Stimulated activated CD8-positive, alpha-beta memory T cell treated with anti-CD3 and anti-CD28 coated beads, Interleukin-7, amount 100 ng/mL, for 24 hours (primary cell): ENCODE measurements around the gene TSPAN18.

Experiments
- DNase-seq: peaks from one replicate; pipeline ENCODE4 v3.0.0-alpha.2; 2020; ENCODE audit warnings: low read depth

Gene TSPAN18

DNA sequence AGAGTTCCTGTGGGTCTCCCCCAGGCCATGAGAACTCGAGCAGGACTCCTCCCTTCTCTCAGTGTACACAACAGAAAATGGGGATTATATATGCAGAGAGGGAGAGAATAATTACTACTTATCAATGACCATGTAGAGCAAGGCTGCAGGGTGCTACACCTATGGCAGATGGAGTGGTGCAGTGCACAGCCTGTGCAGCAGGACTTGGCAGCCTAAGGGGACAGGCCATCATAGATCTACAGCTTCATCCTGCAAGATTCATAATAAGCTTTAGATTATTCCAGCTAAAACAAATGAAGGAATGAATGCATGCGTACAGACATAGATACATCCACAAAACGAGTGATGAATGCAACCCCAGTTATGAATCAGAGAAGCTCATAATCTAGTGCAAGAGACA is 232.3 kb downstream of the TSPAN18 start:
- no peak for DNase-seq

- no peak for DNase-seq
Measured at GRCh38 chr11:44960200-44960845, 233.6 kb downstream of the TSPAN18 start.

DNA sequence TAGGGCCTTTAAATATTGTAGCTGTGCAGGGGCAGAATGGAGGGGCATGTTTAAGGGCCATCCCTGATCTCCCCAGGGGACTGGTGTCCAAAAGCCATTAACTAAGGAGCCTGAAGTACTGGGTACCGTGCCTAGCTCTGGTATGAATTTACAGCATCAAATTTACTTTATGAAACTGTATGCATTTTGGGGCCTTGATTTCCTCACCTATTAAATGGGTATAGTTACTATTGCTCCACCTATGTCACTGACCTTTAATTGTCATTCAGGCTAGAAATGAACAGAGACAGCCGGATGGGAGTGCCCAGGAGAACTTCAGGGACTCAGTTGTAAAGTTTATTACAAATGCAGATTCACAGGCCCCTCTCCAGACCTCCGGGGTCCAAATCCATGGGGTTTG is 235.7 kb downstream of the TSPAN18 start:
- DNase-seq: no peak

DNA sequence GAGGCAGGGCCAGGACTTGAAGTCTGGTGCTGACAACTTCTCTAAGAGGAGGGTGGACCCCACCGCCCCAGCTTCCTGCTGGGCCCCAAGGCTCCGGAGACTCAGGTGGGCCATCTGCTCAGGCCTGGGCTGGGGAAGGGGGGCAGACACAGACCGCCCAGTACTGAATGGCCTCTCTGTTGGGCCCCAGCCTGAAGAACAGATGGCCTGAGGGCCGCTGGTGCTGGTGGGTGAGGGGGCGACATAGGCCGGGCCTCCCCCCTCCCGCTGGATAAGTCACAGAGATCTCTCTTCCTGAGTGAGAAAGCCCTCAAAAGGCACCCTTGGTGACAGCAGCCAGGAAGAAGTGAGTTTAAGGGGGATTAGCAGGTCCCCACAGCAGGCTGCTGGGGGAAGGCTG is 236.4 kb downstream of the TSPAN18 start:
- DNase-seq: no peak

DNA sequence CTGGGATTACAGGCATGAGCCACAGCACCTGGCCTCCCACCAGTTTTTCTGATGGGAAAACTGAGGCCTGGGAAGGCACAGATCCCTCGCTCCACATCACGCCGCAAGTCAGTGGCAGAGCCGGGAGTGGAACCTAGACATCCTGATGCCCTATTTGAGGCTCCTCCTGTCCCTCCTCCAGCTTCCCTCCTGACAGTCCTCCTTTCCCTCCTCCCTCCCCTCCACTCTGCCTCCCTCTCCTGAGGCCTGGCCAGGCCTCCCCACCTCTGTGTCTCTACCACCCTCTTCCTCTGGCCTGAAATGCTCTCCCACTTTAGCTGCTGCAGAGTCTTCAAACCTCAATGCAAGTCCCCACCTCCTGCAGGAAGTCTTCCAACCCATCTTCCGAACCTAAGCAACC is 237.2 kb downstream of the TSPAN18 start:
- DNase-seq: no peak

DNA sequence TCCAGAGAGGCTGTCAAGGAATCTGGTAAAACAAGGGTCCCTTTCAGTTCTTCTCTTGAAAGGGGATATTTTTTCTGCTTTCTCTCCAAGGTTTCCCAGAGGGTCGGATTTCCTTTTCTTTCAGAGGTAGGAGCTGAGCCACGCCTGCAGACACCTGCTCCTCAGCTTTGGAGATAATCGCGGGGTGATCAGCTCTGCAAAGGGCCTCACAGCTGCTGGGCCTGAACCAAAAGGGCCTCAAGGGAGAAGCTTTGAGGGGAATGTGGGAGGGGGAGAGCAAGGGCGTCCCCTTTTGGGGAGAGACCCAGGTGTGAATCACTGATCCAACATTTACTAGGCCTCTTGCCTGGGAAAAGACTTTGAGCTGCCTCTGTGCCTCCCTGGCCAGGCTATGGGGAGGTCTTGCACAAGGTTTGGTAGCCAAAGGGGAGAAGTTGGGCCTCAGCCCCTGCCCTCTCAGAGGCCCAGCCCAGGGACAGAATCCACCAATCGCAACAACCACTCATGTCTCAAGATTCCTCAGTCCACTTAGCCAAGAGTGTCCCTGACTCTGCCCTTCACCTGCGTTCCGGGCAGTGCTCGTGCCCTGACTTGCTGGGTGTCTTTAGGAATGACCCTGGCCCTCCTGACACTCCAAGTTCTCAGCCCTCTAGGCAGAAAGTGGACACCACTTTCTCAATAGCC is 237.9 kb downstream of the TSPAN18 start:
- no peak for DNase-seq

- no peak for DNase-seq
Measured at GRCh38 chr11:44966694-44967093, 239.9 kb downstream of the TSPAN18 start.

DNA sequence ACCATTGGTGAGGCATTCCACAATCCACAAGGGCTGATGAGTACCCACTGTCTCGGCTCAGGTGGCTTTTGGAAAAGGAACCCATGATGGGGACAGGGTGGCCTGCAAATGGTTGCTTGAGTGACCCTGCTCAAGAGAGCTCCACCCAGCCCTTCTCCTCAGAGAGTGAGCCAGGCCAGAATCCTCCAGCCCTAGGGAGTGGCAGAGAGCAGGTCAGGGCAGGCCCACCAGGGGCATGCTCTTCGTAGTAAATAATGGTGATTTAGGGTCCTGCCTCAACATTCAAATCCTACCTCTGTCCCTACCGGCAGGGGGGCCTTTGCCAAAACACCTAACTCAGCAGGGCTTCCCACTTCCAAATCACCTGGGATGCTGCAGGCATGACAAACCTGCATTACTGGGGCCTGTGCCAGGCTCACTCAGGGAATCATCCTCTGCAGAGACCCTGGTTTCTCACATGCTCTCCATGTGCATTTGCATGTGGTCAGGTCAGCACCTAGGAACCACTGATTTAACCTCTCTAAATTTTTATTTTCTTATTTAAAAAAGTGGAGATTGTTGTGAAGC is 241.3 kb downstream of the TSPAN18 start:
- DNase-seq: no peak

DNA sequence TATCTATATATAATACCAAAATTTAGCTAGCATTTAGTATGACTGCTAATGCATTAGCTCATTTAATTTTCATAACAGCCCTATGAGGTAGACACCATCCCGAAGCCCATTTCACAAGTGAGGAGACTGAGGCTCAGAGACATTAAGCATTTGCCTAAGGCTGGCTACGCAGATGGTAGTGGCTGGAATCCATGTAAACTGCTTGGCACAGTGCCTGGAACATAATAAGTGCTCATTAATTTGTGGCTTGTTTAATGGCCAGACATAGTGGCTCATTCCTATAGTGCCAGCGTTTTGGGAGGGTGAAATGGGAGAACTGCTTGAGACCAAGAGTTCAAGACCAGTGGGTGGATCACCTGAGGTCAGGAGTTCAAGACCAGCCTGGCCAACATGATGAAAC is 241.7 kb downstream of the TSPAN18 start:
- no peak for DNase-seq

DNA sequence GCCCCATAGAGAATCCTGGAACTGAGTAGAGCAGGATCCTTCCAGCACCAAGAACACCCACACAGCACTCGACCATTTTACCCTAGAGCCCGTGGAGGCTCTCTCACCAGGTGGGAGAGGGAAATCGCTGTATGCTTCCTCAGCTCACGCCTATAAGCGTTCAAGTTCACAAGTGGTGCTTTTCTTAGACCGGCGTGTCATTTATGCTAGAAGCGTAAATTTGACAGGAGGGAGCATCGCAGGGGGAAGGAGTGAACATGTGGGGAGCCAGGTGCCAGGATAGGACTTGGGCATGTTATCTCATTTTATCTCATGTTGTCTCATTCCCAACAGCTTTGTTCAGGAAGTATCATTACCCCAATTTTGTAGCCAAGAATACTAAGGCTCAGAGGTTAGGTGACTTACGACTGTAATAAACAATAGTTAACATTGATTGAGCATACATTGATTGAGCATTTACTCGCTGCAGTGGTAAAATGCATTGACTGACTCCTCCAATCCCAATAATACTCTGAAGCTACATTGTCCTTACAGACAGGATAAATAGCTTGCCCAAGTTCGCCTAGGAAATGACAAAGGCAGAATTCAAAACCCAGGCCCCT is 243.0 kb downstream of the TSPAN18 start:
- no peak for DNase-seq

- DNase-seq: no peak
Measured at GRCh38 chr11:44970293-44970692, 243.5 kb downstream of the TSPAN18 start.

DNA sequence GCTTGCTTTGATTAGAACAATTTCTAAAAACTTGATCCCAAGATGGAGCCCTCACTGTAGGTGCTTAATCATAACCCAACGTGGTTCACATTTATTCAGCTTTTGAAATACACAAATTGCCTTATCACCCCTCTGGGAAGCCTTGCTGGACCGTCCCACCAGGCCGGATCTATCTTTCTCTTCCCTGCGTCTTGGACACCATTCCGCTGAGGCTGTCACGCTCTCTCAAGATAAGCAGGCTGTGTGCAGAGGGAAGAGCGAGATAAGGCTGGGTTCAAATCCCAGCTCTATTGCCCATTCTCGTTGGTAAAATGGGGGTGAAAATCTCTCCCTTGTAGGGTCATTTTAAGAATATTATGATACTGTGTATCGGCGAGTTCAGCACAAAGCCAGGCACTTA is 244.4 kb downstream of the TSPAN18 start:
- no peak for DNase-seq

GRCh38 chr11:44972746-44973435 is 246.1 kb downstream of the TSPAN18 start:
- no peak for DNase-seq

GRCh38 chr11:44973632-44974401 is 247.1 kb downstream of the TSPAN18 start:
- DNase-seq: no peak

- DNase-seq: no peak
Measured at GRCh38 chr11:44974402-44975000, 247.7 kb downstream of the TSPAN18 start.

DNA sequence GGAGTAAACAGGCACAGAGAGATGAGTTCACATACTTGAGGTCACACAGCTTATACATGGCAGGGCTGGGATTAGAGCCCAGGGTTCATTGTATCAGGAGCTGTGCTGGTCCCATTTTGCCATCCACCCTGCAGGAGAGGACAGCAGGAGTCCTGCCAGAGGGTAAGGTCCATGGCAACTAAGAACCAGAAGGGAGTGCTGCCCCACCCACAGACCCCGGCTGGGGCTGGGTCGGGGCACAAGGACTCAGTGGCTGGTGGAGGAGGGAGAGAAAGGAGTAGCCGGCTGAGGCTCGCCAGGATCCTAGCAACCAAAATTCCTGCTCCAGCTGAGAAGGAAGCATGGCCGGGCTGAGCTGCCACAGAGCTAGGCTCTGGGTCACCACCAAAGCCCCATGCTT is 249.8 kb downstream of the TSPAN18 start:
- no peak for DNase-seq

DNA sequence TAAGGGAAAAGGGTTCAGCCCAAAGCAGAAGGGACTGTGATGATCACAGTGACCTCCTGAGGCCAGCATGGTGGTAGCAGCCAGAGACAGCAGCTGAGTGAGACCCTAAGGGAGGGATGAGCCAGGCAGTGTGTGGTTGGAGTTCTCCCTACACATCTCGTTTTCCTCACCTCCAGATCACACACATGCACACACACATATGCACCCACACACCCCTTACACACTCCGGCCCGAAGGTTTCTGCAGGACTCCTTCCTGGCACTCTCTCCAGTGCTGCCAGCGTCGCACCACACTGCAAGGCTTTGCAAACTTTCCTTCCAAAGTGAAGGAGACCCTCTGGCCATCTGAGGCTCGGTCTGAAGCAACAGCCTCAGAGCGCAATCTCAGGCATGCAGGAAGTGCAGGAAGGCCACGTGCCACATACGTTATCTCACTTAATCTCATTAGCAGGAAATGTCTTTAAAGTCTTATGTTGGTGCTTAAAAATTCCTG is 250.8 kb downstream of the TSPAN18 start:
- DNase-seq: no peak

GRCh38 chr11:44978274-44978960 is 251.7 kb downstream of the TSPAN18 start:
- DNase-seq: no peak

DNA sequence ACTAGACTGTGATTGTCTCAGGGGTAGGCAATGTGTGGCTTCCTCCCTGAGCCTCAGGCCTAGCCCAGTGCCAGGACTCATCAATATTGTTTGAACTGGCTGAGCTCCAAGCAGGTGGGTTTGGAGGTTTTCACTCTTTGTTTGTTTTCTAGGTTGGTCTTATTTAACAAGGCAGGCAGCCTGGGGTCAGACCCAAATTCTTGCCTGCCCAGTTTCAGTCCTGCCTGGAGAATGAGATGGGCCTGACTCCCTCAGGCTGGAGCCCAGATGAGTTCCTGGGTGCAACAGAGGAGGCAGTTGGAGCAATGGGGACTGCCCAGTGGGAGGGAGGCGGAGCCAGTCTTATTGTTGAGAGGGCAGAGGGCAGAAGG is 252.2 kb downstream of the TSPAN18 start:
- DNase-seq: no peak

DNA sequence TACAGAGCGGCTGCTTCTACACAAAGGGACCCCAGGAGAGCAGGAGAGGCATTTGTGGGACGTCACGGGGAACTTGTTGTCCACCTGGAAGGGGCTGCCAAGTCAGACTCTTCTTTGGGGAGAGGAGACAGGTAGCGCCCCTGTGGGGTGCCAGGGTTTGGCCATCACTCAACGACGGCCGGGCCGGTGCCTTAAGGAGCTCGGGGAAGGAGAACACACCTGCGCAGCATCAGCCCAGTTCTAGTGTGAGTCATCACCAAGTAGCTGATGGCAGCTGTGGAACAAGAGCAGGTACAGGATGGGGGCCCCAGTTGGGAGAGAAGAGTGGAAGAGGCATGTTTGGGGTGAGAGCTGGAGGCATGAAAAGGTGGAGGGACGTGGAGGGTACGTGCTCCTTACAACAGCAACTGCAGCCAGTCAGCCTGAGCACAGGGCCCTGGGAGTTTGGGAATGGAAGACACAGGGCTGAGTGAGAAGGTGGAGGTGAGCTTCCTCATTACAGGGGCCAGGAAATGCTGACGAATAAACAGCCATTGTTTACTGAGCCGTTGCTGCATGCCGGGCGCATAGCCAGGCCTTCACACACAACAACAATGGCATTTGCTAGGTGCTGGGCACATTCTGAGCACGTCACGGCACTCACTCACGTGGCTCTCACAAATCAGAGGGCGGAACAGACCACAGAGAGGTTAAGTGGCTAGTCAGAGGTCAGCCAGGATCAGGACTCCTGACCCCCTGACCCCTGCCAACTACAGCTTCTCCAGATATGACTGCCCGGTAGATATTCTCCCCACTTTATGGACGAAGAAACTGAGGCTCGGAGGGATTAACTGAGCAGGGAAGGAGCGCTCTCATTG is 253.0 kb downstream of the TSPAN18 start:
- no peak for DNase-seq
